Measurements from ENCODE around the gene EIF3K.

Gene EIF3K

DNA sequence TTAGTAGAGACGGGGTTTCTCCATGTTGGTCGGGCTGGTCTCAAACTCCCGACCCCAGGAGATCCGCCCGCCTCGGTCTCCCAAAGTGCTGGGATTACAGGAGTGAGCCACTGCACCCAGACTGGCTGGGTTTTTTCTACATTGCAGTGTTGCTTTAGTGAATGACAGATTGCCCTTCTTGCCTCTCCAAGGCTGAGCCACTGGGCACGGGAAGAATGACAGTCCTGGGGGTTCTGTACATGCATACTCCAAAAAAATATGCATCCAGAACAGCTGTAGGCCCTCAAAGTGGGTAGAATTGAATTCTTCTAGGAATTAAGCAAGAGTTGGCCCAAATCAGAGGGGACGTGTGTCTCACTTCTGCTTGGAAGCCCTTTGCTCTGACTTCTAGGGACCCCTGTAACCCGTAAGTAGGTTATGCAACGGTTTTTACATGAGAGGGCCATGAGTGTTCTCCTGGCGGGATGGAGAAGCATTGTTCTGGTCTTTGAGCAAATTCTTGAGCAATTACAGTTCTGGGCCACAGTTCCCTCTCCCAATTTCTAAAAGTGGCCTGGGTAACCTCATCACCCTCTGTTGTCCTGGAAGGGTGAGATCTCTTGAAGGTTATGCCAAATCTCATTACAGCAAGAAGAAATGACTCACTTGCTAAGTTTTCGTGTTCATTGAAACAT is 32.1 kb downstream of the EIF3K start:
- DNase-seq: no peak

DNA sequence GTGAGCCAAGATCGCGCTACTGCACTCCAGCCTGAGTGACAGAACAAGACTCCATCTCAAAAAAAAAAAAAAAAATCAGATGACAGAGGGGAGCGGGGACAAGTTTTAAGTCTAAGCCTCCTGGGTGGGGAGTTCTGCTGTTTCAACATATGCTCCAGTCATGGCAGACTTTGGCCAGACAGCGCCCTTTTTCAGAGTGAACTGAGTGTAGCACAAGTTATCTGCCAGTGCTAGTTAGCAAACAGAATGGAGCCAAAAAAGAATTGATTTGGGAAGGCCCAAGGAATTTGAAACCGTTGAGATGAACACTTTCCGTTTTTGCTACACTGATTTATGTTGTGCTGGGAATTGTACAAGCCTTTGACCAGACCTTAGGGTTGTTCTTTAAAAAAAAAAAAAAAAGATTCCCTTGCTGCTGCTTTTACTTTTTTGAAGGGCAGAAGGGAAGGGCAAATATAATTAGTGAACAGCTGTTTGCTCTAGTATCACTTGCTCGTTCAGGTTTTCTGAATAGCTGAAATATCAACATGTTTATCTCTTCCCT is 34.1 kb downstream of the EIF3K start:
- DNase-seq: no peak

DNA sequence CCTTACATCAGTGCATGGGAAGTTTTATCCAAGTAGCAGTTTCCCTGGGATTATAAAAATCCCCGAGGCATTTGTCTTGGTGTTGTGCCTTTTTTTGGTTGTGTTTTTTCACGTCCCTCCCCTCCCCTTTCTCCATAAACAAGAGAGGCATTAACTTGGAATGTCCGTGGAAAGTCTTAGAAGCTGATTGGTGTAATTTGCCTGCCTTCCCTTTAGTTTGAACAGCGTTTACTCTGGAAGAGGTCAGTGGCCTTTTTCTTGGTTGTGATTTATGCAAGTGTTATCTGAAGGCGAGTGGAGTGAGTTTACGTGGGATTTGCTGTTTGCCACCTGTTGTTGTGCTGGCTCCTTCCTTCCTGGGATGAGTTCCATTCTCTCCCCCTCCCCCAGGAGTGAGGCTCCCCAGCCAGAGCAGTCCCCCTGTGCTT is 35.7 kb downstream of the EIF3K start:
- no peak for DNase-seq

DNA sequence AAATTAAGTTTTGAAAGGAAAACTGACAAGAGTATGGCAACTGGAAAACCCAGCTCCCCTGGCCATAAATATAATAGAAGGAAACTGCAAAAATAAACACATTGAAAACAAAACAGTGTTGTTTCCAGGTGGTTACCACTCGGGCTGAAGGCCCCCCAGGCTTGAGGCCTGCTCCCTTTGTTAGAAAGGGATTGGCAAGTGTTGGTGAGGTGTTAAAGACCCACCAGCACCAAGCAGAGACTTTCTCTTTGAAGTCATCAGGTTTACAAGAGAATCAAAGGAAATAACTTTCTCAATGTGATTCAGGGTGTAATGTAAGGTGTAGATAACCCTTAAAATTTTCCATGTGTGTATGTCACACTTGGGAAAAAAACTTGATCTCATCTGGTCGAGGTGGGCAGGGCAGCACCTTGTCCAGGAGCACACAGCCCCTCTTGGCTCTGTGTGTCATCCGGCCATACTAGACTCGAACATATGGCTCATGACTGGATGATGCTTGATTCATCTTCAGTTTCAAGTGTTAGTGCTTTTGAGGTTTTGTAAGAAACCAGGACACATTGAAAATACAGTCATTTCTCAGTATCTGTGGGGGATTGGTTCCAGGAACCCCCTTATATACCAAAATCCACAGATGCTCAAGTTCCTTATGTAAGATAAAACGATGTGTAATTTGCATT is 36.3 kb downstream of the EIF3K start:
- DNase-seq: no peak

GRCh38 chr19:38656171-38656981 is 37.4 kb downstream of the EIF3K start:
- no peak for DNase-seq

DNA sequence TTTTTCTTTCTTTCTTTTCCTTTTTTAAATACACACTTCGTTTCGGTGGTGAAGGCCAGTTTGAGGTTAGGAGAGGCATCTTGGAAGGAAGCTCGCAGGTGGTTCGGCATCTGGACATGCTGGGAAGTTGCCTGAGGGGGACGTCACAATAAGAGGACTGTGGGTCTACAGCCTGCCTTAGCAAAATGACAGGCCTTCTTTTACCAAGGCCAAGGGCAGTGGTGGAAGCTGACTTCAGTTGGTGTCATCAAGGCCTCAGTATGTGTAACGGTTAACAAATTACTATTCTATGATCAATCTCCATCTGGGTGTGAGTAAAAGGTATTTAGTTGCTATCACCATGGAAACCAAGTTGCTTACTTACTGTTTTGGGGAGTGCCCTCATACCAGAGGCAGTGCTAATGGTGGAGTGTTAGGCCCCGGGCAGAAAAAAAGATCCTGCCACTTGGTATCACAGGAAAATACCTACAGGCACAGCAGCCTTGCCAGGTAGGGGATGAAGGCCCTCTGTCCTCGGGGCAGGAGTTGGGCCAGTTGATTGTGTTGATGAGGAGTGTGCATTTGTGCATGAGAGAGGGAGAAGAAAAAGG is 38.7 kb downstream of the EIF3K start:
- DNase-seq: no peak

DNA sequence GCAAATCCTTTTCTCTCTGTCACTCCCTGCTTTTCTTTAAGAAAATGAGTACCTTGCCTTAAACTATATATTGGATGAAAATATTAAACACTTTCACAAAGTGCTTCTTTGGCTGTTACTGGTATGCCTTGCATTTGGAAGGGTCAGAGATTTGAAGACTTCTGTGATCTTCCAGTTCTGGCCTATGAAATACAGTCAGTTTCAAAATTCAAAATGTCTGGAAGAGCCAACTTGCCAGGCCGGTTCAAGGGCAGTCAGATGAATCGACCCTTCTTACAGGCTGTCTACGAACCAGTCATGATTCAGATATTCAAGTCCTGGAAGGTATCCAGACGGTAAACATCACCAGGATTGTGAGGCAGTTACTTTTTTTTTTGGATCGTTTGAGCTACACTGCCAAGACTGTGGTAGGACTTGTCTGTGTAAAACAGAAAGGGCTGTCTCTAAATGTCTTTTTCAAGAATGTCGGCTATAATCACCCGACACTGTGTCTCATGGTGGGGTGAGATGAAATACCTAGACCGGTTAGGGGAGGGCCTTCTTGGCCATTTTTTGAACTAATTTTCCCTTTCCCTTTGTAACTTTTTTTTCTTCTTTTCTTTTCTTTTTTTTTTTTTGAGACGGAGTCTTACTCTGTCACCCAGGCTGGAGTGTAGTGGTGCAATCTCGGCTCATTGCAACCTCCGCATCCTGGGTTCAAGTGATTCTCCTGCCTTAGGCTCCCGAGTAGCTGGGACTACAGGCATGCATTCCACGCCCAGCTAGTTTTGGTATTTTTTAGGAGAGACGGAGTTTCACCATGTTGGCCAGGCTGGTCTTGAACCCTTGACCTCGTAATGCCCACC is 39.7 kb downstream of the EIF3K start:
- DNase-seq: no peak

DNA sequence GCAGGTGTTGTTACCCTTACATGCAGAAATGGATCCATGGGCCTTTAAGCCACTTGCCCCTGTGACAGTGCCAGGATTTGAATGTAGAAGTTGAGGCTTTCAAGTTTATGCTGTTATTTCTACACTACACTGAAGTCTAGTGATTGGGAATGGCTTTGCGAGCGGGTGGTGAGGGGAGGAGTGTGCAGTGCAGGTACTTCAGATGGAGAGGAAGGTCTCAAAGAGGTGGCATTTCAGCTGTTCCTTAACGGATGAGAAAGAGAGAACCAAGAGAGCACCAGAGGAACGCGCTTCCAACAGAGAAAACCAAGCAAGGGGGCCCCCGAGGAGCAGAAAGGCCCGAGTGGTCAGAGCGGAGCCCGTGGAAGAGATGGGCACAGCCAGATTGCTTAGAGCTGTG is 41.7 kb downstream of the EIF3K start:
- no peak for DNase-seq

DNA sequence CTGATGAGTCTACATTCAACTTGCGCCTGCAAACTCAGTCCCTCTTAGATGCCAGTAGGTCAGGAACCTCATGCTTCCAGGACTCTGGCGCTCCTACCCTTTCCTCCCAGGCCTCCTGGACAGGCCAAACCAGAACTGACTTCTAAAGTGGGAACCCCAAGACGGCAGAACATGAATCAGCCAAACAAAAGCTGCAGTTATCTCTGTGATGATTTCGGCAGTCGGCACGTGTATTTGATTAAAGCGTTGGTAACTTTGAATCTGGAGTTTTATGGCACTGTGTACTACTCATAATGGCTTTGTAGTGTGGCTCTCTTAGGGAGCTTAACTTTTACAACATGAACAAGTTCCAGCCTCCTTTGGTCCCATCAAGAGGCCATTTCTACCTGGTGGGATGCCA is 42.1 kb downstream of the EIF3K start:
- DNase-seq: no peak

DNA sequence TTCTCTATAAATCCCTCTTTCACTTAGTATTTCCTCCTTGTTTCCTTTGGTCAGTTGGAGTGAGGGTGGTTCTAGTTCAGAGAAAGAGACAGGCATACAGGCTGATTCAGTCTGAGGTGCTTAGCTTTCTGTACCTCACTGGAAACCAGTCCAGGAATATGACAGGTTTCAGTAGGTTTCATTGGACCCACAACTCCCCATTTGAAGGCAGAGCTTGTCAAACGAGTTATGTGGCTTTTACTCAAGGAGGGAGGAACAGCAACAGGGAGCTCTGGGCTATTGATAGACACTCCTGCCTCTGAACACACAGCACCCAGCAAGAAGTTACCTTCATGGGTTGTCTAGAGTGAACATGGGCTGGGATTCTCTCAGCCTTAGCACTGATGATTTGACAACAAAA is 43.0 kb downstream of the EIF3K start:
- DNase-seq: no peak

GRCh38 chr19:38662537-38663155 is 43.7 kb downstream of the EIF3K start:
- DNase-seq: no peak

- DNase-seq: no peak
Observed at GRCh38 chr19:38663156-38663651, 44.2 kb downstream of the EIF3K start.

DNA sequence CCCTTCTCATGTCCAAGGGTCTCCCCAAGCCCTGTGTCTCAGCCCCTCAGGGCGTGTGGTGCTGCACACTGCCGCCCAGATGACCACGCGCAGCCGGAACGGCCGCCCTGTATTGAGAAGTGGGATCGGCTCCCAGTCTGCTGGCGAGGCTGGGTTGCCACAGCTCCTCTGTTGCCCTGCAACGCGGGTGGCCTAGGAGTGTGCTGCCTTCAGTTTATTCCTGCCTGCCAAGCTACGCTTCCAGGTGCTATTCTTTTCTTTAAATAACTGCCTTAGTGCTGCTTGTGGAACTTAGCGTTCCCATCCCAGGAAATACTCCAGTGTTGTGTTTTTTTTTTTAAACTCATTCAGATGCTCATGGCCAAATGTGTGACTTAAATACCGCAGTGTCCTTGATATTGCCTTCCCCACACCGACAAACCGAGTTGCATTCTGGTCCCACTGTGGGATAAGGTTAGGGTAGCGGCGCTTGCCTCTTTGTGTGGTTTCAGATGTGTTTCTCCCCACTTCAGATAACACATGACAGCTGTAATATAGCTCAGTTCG is 45.0 kb downstream of the EIF3K start:
- DNase-seq: no peak

DNA sequence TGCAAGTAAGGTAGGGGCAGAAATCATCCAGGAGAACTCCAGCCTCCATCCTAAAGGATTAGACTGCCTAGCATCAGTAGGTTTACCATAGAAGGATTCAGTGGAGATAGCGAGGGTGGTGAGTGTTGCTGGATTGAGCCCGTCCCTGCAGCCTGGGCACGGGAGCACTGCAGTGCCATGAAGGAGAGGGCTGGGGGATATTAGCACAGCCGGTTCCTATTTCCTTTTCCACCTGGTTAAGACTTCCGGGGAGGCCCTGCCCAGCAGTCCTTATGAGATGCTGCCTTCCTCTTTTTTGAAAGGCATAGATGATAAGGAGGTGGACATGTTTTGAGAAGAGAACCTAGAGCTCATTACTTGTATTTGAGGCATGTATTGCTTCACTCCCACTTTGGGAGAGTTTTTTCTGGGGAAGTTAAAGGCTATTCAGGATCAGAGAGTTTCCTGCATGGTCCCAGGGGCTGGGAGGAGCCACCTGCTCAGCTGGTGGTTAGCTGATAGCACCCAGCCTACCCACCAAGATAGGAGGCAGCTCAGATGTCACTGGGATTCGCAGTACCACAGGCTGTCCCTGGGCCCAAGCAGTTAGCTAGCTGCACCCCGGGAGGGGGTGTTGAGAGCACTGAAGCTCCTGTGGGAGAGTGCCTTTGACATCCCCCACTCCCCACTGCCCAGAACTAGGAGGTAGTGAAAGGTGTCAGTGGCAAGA is 45.7 kb downstream of the EIF3K start:
- no peak for DNase-seq

- no peak for DNase-seq
Observed at GRCh38 chr19:38665219-38665931, 46.4 kb downstream of the EIF3K start.

DNA sequence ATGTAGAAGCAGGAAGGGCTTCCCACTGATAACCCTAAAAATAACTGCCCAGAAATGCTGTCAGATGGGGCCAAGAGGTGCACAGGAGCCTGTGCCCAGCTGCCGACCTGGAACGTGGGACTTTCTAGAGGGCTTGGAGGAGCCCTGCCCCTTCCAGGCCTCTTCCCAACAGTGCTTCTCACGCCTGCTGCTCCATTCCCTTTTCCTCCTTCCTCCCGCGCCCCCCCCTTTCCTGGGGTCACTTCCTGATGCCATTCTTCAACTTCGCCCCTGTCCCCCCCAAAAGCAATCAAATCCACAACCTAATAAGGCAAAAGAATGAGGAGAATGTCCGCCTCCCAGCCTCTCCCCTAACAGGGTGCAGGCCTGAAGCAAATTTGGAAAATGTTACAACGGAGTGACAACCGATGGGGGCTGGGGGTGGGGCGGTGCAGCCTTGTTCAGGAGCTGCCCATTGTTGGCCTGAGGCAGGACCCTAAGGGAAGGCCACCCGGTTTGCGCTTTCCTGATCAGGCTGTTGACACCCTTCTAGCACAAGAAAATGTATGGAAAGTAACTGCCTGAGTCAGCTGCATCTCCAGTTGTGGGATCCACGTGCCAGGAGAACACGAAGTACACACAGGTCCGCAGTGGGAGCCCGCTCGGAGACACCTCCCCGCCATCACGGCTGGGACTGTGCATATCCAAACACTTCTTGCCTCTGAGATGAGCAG is 47.1 kb downstream of the EIF3K start:
- DNase-seq: no peak

- DNase-seq: no peak
Observed at GRCh38 chr19:38666663-38667511, 47.9 kb downstream of the EIF3K start.

- no peak for DNase-seq
Observed at GRCh38 chr19:38667661-38668171, 48.7 kb downstream of the EIF3K start.

Data from activated CD4-positive, CD25-positive, alpha-beta regulatory T cell treated with anti-CD3 and anti-CD28 coated beads, Interleukin-2, amount 50 U/mL, for 72 hours (primary cell).